Cardiac muscle cell (in vitro differentiated cells and primary cell): Measurements from ENCODE around the gene GNG5. TPM values are rescaled to one million over a fixed set of nuclear protein-coding genes. Genes with fewer than 3 reads are reported as not detected.

ENCODE experiments used
- DNase-seq, 2 donors: peaks; one replicate each; pipeline versions ENCODE4 v3.0.0 to v3.0.0-alpha.2; 2010 to 2017; ENCODE audit warnings: low read depth in 1 of 2, low spot score in 1 of 2
- H3K27ac ChIP-seq: fragments of 200-600 bp; sonication (generic); 2 replicates; pipeline ENCODE4 v1.5.1; 2016
- H3K27me3 ChIP-seq: fragments of 200-600 bp; sonication (generic); 2 replicates; pipeline ENCODE4 v1.6.0; 2016; ENCODE audit warnings: control low read depth
- H3K36me3 ChIP-seq: fragments of 200-600 bp; sonication (generic); 2 replicates; pipeline ENCODE4 v1.5.1; 2016; ENCODE audit warnings: control low read depth
- H3K4me1 ChIP-seq: fragments of 200-600 bp; sonication (generic); 2 replicates; pipeline ENCODE4 v1.8.1; 2017; ENCODE audit warnings: low read depth, mild to moderate bottlenecking, mixed run types
- H3K4me3 ChIP-seq: fragments of 200-600 bp; sonication (generic); 2 replicates; pipeline ENCODE4 v1.5.1; 2016; ENCODE audit warnings: mild to moderate bottlenecking
- H3K9me3 ChIP-seq: fragments of 200-600 bp; sonication (generic); 2 replicates; pipeline ENCODE4 v1.5.1; 2017; ENCODE audit warnings: low read depth, mild to moderate bottlenecking, control low read depth
- polyA plus RNA-seq: library from polyadenylated mRNA; unstranded; fragments of >200 nt; fragmentation: Nextera tagmentation; extraction: Ambion mirVana; gene quantifications from 2 replicates; pipeline ENCODE4 v1.2.1, GENCODE V29; 2016
- total RNA-seq: library from RNA; depleted of rRNA; stranded (reverse); fragments of >200 nt; gene quantifications from 2 replicates; pipeline ENCODE4 v1.2.3, GENCODE V29; 2016
- TF ChIP-seq, protein P1 (sequence below): IDR thresholded peaks from 2 replicates; pipeline ENCODE4 v1.5.1; 2012; ENCODE audit warnings: low read depth, mild to moderate bottlenecking, low read length

The GNG5 gene
- total RNA-seq (154 and 227 TPM in 2 replicates), polyA plus RNA-seq (706 and 838 TPM in 2 replicates)

DNA sequence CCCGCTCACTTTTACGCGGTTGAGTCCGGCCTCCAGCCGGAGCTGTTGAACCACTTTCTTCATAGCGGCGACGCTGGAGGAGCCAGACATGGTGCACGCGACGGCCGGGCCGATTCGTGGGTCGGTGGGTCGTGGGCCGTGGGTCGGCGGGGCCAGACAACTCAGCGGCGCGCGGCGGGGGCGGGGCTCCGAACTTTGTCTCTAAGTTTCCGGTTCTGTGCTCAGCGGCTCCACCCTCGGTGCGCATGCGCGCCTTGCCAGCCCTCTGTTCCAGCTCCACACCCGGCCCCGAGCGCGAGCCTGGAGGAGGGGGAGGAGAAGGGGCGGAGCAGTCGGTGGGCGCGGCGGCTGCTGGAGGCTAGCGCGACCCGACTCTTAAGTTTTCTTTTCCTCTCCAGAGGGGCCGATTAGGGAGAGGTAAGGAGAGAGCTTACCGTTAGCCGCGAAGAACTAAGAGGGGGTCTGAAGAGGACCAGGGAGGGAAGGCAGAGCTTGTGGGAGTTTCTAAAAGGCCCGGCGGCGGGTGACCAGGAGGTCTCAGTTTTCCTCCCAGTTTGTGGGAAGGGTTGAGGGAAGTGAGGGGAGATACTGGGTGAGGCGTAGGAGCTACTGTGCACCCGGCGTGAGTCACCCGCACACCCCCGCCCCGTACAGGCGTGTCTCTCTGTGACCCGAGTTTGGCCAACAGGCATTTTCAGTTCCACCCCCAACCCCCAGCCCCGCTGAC, at the start of gene GNG5, which contains the start of gene SPATA1:
TSS of gene GNG5 (minus strand) at position 580 of the 727 bp plus-strand sequence. CDS start at position 90, 490 bp downstream.
TSS of gene SPATA1 (plus strand) at position 385 of the 727 bp plus-strand sequence. CDS start 9,974 bp downstream, outside the sequence.
- TF ChIP-seq, protein P1, sequence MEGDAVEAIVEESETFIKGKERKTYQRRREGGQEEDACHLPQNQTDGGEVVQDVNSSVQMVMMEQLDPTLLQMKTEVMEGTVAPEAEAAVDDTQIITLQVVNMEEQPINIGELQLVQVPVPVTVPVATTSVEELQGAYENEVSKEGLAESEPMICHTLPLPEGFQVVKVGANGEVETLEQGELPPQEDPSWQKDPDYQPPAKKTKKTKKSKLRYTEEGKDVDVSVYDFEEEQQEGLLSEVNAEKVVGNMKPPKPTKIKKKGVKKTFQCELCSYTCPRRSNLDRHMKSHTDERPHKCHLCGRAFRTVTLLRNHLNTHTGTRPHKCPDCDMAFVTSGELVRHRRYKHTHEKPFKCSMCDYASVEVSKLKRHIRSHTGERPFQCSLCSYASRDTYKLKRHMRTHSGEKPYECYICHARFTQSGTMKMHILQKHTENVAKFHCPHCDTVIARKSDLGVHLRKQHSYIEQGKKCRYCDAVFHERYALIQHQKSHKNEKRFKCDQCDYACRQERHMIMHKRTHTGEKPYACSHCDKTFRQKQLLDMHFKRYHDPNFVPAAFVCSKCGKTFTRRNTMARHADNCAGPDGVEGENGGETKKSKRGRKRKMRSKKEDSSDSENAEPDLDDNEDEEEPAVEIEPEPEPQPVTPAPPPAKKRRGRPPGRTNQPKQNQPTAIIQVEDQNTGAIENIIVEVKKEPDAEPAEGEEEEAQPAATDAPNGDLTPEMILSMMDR, result no peak
- Histone ChIP-seq H3K4me3 (peak within 1 kb of the TSS; percentile 63), H3K9me3 (no peaks in the 10 kb centered on the region), H3K27ac (peak within 1 kb of the TSS; percentile 92), H3K4me1 (peaks cover 15% of the 10 kb centered on the region), H3K27me3 (no peaks in the 10 kb centered on the region), H3K36me3 (peaks cover 2% of the 10 kb centered on the region)
- DNase-seq, result peak; percentile 98 to 99

DNA sequence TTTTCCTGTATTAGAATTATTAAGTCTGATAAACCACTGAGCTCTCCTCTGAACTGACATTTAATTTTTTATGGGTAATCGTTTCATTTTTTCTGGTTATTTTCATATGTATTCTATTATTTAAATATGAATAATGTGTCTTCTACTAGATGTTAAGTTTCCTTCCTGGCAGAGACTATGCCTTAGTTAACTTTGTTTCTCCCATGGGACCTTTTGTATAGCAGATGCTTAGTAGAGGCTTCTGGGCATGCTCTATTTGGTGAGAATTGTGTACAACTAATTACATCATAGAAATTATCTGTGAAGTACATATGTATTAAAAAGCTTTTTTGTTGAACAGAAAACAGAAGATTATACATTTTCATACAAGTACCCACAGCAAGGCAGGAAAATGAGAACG, 44.4 kb upstream of the GNG5 start:
- peak in 1 of 2 donors; percentile 22 for DNase-seq
- no peak overlapping the region for H3K27ac ChIP-seq
- no peaks in the 10 kb centered on the region for H3K27me3 ChIP-seq
- no peaks in the 10 kb centered on the region for H3K4me1 ChIP-seq
- TF ChIP-seq, protein P1, result no peak
- no peaks in the 10 kb centered on the region for H3K9me3 ChIP-seq
- no peaks in the 10 kb centered on the region for H3K36me3 ChIP-seq
- no peak overlapping the region for H3K4me3 ChIP-seq

DNA sequence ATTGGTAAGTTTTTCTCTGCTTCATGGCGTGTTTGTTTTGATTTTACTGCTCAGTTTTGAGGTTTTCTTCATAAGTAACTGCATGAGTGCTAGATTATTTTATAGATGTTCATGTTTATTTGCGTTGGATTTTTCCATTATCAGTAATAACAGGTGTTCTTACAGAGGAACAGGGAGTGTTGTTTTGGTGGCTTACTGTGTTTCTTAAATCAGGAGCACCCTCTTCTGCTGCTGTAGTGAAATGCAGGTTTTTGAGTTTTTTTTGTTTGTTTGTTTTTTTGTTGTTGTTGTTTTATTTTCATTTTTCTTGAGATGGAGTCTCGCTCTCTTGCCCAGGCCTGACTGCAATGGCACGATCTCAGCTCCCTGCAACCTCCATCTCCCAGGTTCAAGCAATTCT, 35.3 kb upstream of the GNG5 start:
- Histone ChIP-seq H3K9me3 (no peaks in the 10 kb centered on the region), H3K27me3 (no peaks in the 10 kb centered on the region), H3K4me3 (no peak overlapping the region), H3K4me1 (no peaks in the 10 kb centered on the region), H3K36me3 (no peaks in the 10 kb centered on the region), H3K27ac (no peak overlapping the region)
- DNase-seq, result no peak
- TF ChIP-seq, protein P1, result no peak

DNA sequence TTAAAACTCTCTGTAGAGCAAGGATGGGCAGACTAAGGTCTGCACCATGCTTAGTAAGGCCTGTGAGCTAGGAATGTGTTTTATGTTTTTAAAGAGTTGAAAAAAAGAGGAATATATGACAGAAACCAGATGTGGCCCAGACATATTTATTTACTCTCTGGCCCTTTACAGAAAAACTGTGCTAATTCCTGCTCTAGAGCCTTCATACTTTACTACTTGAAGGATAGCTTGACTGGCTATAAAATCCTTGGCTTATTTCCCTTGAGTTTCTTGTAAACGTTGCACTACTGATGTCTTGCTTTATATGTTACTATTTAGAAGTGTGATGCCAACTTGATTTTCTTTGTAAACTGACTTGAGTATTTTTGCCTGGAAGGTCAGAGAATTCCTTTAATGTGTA, 34.4 kb upstream of the GNG5 start:
- DNase-seq, result no peak
- Histone ChIP-seq H3K9me3 (no peaks in the 10 kb centered on the region), H3K27ac (no peak overlapping the region), H3K4me3 (no peak overlapping the region), H3K27me3 (no peaks in the 10 kb centered on the region), H3K36me3 (no peaks in the 10 kb centered on the region), H3K4me1 (no peaks in the 10 kb centered on the region)
- TF ChIP-seq, protein P1, result no peak

GRCh38 chr1:84539972-84540371, 33.6 kb upstream of the GNG5 start:
- no peak overlapping the region for H3K27ac ChIP-seq
- no peaks in the 10 kb centered on the region for H3K9me3 ChIP-seq
- no peaks in the 10 kb centered on the region for H3K27me3 ChIP-seq
- no peak overlapping the region for H3K4me3 ChIP-seq
- DNase-seq, result no peak
- no peaks in the 10 kb centered on the region for H3K36me3 ChIP-seq
- TF ChIP-seq, protein P1, result no peak
- H3K4me1 ChIP-seq, result no peaks in the 10 kb centered on the region
